Endothelial cell of umbilical vein (primary cell): ENCODE results near the gene SS18L1. TPM values are rescaled to one million over a fixed set of nuclear protein-coding genes. Genes with fewer than 3 reads are reported as not detected.

Experiments
- BruUV-seq: library from RNA; stranded (reverse); fragments of 400-500 nt; replicated peaks from 2 replicates; lab custom pipeline; 2021; lab: Mats Ljungman, UMichigan
- CTCF ChIA-PET: fragments of 300-600, 350-600 bp; sonication (Branson Sonifier 250); formaldehyde crosslinking; loops from one replicate; lab custom pipeline; 2021; ENCODE audit warnings: antibody characterized with exemption, inconsistent platforms; lab: Charles Lee
- POLR2A ChIA-PET: fragments of 300-600, 350-600 bp; sonication (Branson Sonifier 250); formaldehyde crosslinking; loops from one replicate; lab custom pipeline; 2021; ENCODE audit warnings: antibody characterized with exemption, inconsistent platforms; lab: Charles Lee
- DNase-seq: peaks from one replicate; pipeline ENCODE4 v3.0.0-alpha.2; 2011; ENCODE audit warnings: low read depth, low spot score
- FAIRE-seq: peaks from 2 replicates; lab custom pipeline; 2011; peaks lifted over from hg19 to GRCh38; lab: Jason Lieb, UNC
- H2AFZ ChIP-seq: 2 replicates; pipeline ENCODE4 v1.6.0; 2012; ENCODE audit warnings: low read depth, low read length, control low read depth, inconsistent platforms
- H3K27ac ChIP-seq: 2 replicates; pipeline ENCODE4 v1.5.1; 2011; ENCODE audit warnings: low read depth, mild to moderate bottlenecking, control low read depth, low read length, moderate library complexity; ENCODE audit not compliant: insufficient read depth
- H3K27me3 ChIP-seq, 2 experiments: 2 replicates each; pipeline versions ENCODE4 v1.6.0 to v1.6.1; 2011; ENCODE audit warnings: low read length in 2 of 2, mixed read lengths in 1 of 2; ENCODE audit not compliant: control insufficient read depth in 2 of 2, insufficient read depth in 2 of 2
- H3K36me3 ChIP-seq, 2 experiments: 2 replicates in 1 of 2; 3 replicates in 1 of 2; pipeline ENCODE4 v1.5.1; 2011; ENCODE audit warnings: low read length in 2 of 2, mild to moderate bottlenecking in 1 of 2, moderate library complexity in 1 of 2; ENCODE audit not compliant: control insufficient read depth in 2 of 2, insufficient read depth in 2 of 2; ENCODE audit errors: extremely low read depth in 1 of 2
- H3K4me1 ChIP-seq: 3 replicates; pipeline ENCODE4 v1.5.1; 2011; ENCODE audit warnings: mild to moderate bottlenecking, low read length; ENCODE audit not compliant: control insufficient read depth, insufficient read depth; ENCODE audit errors: extremely low read depth
- H3K4me2 ChIP-seq: 2 replicates; pipeline ENCODE4 v1.6.1; 2011; ENCODE audit warnings: low read length, control low read depth, mixed read lengths; ENCODE audit not compliant: insufficient read depth
- H3K4me3 ChIP-seq, 3 experiments: fragments of 200-600 bp in 1 of 3; sonication (generic), shearing (Covaris generic) in 1 of 3; replicated peaks in 1 of 3; 2 replicates each; pipeline ENCODE4 v1.5.1; 2011 to 2016; ENCODE audit warnings: control low read depth in 3 of 3, low read length in 3 of 3, mild to moderate bottlenecking in 2 of 3, inconsistent platforms in 1 of 3, low read depth in 1 of 3, moderate library complexity in 1 of 3; ENCODE audit not compliant: insufficient read depth in 1 of 3
- H3K79me2 ChIP-seq: 2 replicates; pipeline ENCODE4 v1.6.0; 2012; ENCODE audit warnings: low read length, inconsistent platforms; ENCODE audit not compliant: control insufficient read depth, insufficient read depth
- H3K9ac ChIP-seq: replicated peaks from 2 replicates; pipeline ENCODE3; 2011; ENCODE audit warnings: low read length, control low read depth; ENCODE audit not compliant: insufficient read depth; ENCODE audit errors: extremely low read depth
- H3K9me1 ChIP-seq: replicated peaks from 3 replicates; pipeline ENCODE4 v1.6.0; 2011; ENCODE audit warnings: mild to moderate bottlenecking, low read length; ENCODE audit not compliant: control insufficient read depth, insufficient read depth; ENCODE audit errors: extremely low read depth
- H3K9me3 ChIP-seq: replicated peaks from 2 replicates; pipeline ENCODE4 v1.5.1; 2012; ENCODE audit warnings: low read length, inconsistent platforms; ENCODE audit not compliant: control insufficient read depth, insufficient read depth
- H4K20me1 ChIP-seq: replicated peaks from 2 replicates; pipeline ENCODE3; 2011; ENCODE audit warnings: mild to moderate bottlenecking, low read length; ENCODE audit not compliant: control insufficient read depth, insufficient read depth; ENCODE audit errors: extremely low read depth
- CTCF ChIP-seq, 2 donors: IDR thresholded peaks; 1 replicate in 1 of 2; 2 replicates in 1 of 2; pipeline ENCODE4 v1.5.1; 2011; ENCODE audit warnings: low read length in 2 of 2, mild to moderate bottlenecking in 2 of 2, moderate library complexity in 2 of 2, control low read depth in 1 of 2, inconsistent platforms in 1 of 2, low read depth in 1 of 2; ENCODE audit not compliant: insufficient read depth in 1 of 2; ENCODE audit errors: extremely low read depth in 1 of 2
- EZH2 ChIP-seq: IDR thresholded peaks from 2 replicates; pipeline ENCODE4 v1.6.1; 2012; ENCODE audit warnings: borderline replicate concordance, low read depth, mild to moderate bottlenecking, moderate library complexity, low read length, inconsistent platforms; ENCODE audit not compliant: severe bottlenecking
- FOS ChIP-seq: IDR thresholded peaks from 2 replicates; pipeline ENCODE4 v1.6.1; 2011; ENCODE audit warnings: mild to moderate bottlenecking, low read length, moderate library complexity, borderline replicate concordance; ENCODE audit not compliant: insufficient read depth
- GATA2 ChIP-seq: IDR thresholded peaks from 2 replicates; pipeline ENCODE4 v1.7.0; 2011; ENCODE audit warnings: low read depth, mild to moderate bottlenecking, moderate library complexity, mixed read lengths, low read length; ENCODE audit not compliant: insufficient read length, insufficient read depth
- JUN ChIP-seq: IDR thresholded peaks from 2 replicates; pipeline ENCODE4 v1.6.1; 2011; ENCODE audit warnings: borderline replicate concordance, low read depth; ENCODE audit not compliant: insufficient read length, insufficient read depth
- MAX ChIP-seq: IDR thresholded peaks from 2 replicates; pipeline ENCODE4 v1.6.1; 2011; ENCODE audit not compliant: insufficient read depth, insufficient read length
- MYC ChIP-seq: IDR thresholded peaks from one replicate; pipeline ENCODE4 v1.6.1; 2011; ENCODE audit warnings: mild to moderate bottlenecking, low read depth, low read length
- POLR2A ChIP-seq: IDR thresholded peaks from 2 replicates; pipeline ENCODE4 v1.6.1; 2012; ENCODE audit warnings: low read depth, mild to moderate bottlenecking, control low read depth, low read length
- POLR2AphosphoS5 ChIP-seq: IDR thresholded peaks from 2 replicates; pipeline ENCODE4 v1.6.1; 2012; ENCODE audit warnings: low read depth, mild to moderate bottlenecking, control low read depth, low read length, moderate library complexity; ENCODE audit not compliant: insufficient read depth
- dilution Hi-C: fragments of 300-500 bp; cut with MboI; formaldehyde crosslinking; loops from one replicate; pipeline ENCODE4 v1.15.0; 2019; ENCODE audit warnings: low sequenced_read_pairs; ENCODE audit not compliant: extremely low pct_ligation_motif_present
- intact Hi-C: fragments of 100-400 bp; cut with micrococcal nuclease; formaldehyde crosslinking; loops from one replicate; pipeline ENCODE4 v1.10.0; 2022
- polyA plus RNA-seq, 4 experiments: library from polyadenylated mRNA; depleted of rRNA in 3 of 4; stranded (reverse) in 3 of 4; unstranded in 1 of 4; fragments of >200 nt; gene quantifications; 2 replicates each; pipeline versions ENCODE4 v1.2.1 to v1.2.3, GENCODE V29; 2011 to 2012; ENCODE audit warnings: missing spikeins in 1 of 4
- total RNA-seq: library from RNA; stranded (reverse); gene quantifications from 2 replicates; pipeline ENCODE4 v1.2.3, GENCODE V29; 2021

The SS18L1 gene
- total and polyA plus RNA-seq, 2 donors (not counting 3 experiments of a cell fraction or from before 2014, with no cell fraction given) = 15.4 to 21.7 TPM

DNA sequence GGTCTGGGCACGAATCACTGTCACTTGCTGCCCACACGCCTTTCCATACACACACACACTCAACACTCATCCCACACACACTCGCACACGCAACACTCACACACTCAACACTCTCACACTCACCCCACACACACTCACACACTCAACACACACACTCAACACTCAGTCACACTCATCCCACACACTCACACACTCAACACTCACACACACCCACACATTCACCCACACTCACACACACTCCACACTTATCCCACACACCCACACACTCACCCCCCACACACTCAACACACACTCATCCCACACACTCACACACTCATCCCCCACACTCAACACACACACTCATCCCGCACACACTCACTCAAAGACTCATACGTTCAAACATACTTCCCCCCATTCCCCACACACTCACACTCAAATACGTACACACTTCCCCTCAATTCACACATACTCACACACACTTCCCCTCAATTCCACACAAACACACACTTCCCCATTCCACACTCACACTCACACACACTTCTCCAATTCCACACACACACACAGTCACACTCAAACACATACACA, 85.5 kb downstream of the SS18L1 start:
- Histone ChIP-seq H3K4me1 (no peaks in the 10 kb centered on the region), H4K20me1 (no peaks in the 10 kb centered on the region), H3K4me2 (no peak overlapping the region), H3K27me3 (no peaks in the 10 kb centered on the region), H3K9me1 (no peaks in the 10 kb centered on the region), H3K27ac (no peak overlapping the region), H3K36me3 (no peaks in the 10 kb centered on the region), H3K4me3 (no peak overlapping the region), H3K9ac (no peak overlapping the region), H3K79me2 (no peaks in the 10 kb centered on the region), H2AFZ (no peak overlapping the region), H3K9me3 (no peaks in the 10 kb centered on the region)
- BruUV-seq = no TSS peak
- dilution Hi-C loops = no loop called here
- CTCF ChIA-PET = no interaction called here
- intact Hi-C loops = no loop called here
- FAIRE-seq (no peak), DNase-seq (no peak)
- TF ChIP-seq EZH2 = no peak
- TF ChIP-seq MYC = no peak
- TF ChIP-seq POLR2A = no peak
- TF ChIP-seq MAX = no peak
- no peak for TF ChIP-seq FOS
- no peak for TF ChIP-seq JUN
- TF ChIP-seq CTCF (IDR thresholded peaks at IDR 0.05; ENCODE audit: extremely low read depth in 1 of 2, insufficient read depth in 1 of 2, low read depth in 1 of 2, low read length in 2 of 2) = no peak
- TF ChIP-seq POLR2AphosphoS5 = no peak
- no peak for TF ChIP-seq GATA2
- POLR2A ChIA-PET = no interaction called here
